Embryonic facial prominence (tissue), 1 donor: ENCODE measurements around the gene ABCC1.
"Not testable (repeated sequence)": the region's sequence is repeated elsewhere in the genome, so short reads cannot be mapped to it uniquely, and the experiment has no call there.

ENCODE experiments used
- DNase-seq: peaks from one replicate; pipeline ENCODE4 v3.0.0-alpha.2; 2016; ENCODE audit errors: extremely low spot score

Gene ABCC1

DNA sequence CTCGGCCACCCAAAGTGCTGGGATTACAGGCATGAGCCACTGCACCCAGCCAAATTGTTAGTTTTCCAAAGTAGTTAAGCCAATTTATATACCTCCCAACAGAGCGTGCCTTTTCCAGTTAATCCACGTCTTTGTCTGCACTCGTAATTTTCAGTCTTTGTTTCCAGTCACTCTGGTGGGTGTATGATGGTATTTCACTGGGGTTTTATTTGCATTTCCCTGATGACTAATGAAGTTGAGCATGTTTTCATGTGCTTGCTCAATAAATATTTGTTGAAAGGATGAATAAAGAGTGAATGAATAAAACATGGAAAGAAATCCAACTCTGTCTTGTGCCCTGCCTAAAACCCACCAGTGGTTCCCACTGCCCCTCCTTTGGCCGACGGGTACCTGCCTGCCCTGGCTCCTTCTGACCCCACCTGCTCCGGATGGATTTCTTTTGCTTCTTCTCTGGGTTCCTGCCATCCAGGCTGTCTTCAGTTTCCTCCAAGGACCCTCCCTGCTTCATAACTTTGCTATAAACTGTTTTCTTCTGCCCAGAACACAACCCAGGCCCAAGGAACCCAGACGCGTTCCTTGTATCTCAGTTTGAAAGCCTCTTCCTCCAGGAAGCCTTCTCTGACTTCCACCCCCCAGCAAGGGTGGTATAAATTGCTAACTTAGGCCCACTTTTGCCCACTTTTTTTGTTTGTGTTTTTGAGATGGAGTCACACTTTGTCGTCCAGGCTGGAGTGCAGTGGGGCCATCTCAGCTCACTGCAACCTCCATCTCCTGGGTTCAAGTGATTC lies 3.0 kb upstream of the ABCC1 start:
- DNase-seq, result no peak

DNA sequence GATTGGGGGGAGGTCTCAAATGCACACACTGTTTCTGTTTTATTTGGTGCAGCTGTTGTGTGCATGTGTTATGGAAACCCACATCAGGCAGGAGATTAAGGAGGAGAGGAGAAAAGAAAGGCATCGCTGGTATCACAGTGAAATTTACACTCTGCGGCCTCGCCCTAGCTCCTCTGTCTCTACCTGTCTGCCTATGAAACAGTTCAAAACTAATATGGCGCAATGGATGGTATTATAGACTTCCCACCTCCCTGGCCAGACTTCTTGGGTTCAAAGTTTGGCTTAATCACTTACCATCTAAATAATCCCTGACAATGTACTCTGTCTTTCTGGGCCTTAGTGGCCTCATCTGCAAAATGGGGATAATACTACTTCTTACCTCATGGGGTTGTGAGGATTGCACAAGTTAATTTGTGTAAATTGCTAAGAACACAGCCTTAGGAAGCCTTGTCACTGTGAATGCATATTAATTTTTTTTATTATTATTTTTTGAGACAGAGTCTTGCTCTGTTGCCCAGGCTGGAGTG lies 1.4 kb upstream of the ABCC1 start:
- no peak for DNase-seq

DNA sequence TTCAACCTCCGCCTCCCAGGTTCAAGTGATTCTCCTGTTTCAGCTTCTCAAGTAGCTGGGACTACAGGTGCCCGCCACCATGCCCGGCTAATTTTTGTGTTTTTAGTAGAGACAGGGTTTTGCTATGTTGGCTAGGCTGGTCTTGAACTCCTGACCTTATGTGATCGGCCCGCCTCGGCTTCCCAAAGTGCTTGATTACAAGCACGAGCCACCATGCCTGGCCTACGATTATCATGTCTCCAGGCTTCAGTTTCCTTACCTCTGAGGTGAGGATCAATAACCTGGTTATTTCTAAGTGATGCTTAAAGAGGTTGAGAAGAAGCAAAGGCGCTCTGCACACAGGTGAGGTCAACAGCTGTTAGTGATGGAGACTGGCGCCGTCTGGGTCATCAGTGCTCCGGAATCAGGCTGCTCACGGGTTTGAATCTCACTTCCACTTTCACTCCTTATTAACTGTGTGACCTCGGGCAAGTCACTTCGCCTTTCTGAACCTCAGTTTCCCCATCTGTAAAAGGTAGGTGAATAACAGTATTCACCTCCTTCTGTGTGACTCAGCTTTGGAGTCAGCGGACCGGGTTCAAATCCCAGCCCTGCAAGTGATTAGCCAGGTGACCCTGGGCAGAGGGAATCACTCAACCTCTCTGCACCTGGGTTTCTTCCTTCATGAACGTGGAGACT lies 745 bp upstream of the ABCC1 start:
- no peak for DNase-seq

DNA sequence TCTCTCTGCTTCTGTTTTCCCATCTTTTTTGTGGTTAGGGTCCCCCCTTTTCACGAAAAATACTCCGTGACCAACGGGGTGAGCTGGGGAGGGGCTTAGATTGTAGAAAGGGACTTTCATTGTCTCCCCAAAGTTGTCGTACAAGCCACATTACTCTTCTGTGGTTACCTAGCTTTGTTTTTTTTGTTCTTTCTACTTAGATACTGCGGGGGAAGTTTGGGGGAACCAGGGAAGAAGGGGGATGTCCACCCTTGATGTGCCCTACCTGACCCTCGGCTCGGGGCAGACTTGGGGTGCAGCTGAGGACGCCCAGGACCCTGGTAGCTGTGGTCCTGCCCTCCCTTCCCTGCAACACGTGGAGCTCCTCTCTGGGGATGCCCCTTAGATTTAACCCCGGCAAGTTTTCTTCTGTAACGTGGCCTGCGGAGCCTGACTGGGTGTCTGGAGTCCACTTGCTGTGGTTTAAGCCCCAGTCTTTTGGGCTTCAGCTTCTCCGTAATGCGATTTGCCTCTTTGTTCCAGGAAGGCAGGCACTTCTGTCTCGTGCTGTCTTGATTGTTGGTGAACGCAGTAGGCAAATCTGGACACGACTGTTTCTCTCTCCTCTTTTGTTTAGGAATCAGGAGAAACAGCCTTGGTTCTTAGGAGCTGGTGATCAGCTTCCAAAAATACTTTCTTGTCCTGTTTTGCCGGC lies 892 bp downstream of the ABCC1 start:
- no peak for DNase-seq

DNA sequence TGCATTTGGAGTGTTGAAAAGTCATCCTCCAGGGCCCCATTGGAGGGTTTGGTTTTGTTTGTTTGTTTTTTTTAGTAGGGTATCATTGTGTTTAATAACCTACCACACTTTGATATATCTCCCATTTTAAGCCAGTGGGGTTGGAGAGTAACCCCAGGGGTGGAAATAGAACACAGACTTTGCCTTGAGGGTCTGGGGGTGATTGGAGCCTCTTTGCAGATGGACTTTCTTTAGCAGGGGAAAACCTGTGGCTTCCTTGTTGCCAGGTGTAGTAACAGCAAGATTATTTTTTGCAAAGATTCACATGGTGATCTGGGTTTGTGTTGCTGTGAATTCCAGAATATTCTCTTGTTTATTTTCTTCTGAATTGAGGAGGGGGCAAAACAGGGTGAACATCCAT lies 1.5 kb downstream of the ABCC1 start:
- DNase-seq, result no peak

DNA sequence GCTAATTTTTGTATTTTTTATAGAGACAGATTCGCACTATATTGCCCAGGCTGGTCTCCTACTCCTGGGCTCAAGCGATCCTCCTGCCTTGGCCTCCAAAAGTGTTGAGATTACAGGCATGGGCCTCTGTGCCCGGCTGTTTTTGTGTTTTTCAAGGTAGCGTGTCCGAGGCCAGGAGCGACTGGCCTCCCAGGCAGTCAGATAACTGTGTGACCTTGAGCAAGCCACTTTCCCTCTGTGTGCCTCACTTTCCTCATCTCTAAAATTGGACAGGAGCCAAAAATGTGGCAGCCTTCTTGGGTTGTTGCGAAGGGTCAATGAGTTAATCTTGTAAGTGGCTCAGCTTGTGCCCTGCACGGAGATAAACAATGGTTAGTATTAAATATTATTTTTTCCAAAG lies 2.4 kb downstream of the ABCC1 start:
- no peak for DNase-seq

DNA sequence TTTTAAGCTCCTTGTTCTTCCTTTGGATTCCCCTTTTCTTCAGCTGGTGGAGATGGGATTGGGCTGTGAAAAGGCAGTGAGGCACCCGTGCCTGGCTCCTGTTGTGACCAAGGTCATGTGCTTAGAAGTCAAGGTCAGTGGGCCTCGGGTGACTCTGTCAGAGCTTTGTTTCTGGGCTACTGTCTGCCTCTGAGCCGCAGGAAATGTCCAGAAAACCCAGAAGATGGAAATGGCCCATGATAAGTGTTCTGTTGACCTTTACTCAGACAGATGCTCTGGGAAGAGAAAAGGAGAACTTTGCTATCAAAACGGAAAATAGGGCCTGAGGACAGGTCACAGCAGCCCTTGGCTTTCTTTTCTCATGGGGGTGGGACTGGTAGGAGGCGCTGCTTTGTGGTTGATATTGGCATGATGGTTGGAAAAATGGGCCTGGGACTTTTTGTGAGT lies 2.9 kb downstream of the ABCC1 start:
- no peak for DNase-seq

DNA sequence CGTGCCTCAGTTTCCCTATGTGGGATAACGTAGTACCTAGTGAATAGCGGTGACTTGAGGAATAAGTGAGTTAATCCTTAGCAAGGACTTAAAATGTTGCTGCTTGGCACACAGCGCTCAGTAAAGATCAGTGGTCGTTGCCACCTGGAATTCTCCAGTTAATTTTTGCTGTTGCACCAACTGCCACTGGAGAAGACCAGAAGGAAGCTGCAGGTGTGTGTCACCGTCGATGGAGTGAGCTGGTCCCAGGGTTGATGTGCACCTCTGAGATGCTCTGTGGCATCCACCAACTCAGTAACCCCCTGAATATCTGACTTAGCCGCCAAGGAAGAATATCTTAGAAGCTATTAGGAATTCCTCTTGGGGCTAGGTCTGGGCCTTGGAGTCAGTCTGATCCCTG lies 4.1 kb downstream of the ABCC1 start:
- no peak for DNase-seq

DNA sequence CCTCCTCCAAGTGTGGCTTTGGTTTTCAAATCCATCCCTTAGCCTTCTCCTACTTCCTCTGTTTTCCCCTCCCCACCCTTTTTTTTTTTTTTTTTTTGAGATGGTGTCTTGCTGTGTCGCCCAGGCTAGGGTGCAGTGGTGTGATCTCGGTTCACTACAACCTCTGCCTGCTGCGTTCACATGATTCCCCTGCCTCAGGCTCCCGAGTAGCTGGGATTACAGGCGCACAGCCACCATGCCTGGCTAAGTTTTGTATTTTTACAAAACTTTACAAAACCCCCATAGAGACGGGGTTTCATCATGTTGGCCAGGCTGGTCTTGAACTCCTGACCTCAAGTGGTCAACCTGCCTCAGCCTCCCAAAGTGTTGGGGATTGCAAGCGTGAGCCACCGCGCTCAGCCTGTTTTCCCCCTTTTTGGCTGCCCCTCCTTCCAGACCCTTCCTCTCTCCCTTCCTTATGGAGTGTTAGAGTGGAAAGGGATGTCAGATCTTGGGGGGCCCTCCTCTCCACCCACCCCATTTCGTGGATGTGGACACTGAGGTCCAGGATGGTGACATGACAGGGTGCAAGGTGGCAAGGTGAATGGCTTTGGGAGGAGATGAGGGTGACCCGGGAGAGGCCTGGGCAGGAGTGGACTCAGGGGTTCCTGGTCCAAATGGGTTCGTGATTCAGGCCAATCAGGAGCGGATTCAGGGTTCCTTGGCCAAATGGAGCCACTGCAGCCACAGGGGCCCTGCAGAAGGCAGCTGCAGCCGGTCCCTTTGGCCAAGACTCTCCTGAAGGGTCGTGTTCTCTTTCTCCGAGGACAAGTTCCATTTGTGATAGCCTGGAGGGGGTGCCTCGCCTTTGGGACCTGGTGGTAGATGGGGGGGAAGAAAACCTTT lies 4.8 kb downstream of the ABCC1 start:
- DNase-seq, result no peak

DNA sequence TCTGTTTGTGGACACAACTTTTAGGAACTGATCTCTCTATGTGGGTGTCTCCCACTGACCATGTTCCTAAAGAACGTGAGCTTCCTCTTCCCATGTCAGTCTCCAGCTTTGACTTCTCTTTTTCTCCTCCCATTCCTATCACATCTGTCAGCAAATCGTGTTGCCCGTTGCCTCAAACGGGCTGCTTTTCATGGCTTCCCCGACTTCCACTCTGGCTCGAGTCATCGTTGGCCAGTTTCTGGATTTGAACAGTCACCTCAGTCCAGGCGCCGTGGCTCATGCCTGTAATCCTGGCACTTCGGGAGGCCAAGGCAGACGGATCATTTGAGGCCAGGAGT lies 5.4 kb downstream of the ABCC1 start:
- no peak for DNase-seq

DNA sequence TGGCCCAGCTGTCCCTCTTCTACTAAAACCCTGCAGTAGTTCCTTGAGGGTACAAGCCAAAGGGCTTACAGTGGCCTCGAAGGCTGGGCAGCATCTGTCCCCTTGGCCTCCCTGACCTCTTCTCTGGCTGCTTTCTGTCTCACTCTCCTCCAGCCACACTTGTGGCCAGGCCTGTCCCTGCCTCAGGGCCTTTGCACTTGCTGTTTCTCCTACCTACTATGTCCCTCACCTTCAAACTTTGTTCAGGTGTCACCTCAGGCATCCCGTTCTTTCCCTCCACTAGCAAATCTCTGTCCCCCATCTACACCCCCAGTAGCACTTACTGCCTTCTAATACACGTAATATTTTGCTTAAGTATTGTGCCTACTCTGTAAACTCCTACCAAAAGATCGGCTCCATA lies 6.0 kb downstream of the ABCC1 start:
- no peak for DNase-seq

DNA sequence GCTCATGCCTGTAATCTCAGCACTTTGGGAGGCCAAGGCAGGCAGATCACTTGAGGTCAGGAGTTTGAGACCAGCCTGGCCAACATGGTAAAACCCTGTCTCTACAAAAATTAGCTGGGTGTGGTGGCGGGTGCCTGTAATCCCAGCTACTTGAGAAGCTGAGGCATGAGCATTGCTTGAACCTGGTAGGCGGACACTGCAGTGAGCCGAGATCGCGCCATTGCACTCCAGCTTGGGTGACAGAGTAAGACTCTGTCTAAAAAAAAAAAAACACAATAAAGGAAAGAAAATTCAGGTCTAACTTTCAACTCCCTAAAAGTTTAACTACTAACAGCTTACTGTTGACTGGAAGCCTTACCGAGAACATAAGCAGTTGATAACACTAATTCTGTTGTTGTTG lies 6.7 kb downstream of the ABCC1 start:
- not testable (repeated sequence) for DNase-seq

DNA sequence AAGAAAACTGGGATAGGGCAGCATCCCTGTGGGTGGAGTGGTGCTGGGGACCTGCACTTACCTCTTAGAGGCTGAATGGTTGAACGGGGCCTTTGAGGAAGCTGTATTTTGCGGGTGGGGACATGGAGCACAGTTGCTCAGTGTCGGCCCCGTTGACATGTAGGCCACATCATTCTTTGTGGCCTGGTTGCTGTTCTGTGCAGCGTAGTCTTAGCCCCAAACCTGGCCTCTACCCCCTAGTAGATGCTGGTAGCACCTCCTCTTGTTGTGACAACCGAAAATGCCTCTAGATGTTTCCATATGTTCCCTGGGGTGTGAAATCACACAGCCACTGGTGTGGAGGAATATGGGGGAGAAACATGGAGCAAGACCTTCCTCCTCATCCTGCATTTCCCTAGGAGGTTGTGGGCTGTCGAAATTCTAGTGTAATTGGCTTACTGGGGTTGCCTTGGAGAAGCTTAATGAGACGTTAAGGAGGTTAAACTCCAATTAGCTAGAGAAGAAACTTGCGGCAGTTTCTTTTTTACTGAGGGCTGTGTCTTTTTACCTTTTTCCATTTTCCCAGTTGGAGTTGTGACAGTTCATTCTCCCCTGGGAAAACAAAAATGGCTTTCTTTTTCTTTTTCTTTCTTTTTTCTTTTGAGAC lies 9.4 kb downstream of the ABCC1 start:
- DNase-seq, result no peak

DNA sequence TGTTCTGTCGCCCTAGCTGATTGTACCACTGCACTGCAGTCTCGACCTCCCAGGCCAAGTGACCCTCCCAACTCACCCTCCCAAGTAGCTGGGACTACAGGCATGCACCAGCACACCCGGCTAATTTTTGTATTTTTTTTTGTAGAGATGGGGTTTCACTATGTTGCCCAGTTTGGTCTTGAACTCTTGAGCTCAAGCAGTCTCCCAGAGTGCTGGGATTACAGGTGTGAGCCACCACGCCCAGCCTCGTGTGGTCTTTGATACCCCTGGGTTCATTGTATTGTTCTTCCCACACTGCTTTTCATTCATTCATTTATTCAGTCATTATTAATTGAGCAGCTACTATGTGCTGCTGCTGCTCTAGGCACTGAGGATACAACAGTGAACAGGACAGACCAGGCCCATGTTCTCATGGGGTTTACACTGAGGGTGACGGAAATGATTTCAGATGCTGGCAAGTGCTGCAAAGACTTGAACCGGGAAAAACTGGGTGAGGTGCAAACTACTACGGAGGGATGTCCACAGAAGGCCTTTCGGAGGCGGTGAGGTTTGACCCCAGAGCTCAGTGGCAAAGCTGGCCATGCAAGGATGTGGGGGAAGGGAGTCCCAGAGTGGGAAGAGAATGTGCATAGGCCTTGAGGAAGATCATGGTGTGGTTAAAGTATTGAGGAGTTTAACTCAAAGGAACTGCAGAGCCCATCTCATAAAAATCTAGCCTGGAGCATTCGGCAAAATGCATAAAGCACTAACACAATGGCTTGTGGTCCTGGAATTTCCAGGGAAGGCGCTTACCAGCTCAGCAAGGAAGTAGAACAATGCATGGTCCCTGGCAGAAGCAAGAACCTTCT lies 10.9 kb downstream of the ABCC1 start:
- no peak for DNase-seq

DNA sequence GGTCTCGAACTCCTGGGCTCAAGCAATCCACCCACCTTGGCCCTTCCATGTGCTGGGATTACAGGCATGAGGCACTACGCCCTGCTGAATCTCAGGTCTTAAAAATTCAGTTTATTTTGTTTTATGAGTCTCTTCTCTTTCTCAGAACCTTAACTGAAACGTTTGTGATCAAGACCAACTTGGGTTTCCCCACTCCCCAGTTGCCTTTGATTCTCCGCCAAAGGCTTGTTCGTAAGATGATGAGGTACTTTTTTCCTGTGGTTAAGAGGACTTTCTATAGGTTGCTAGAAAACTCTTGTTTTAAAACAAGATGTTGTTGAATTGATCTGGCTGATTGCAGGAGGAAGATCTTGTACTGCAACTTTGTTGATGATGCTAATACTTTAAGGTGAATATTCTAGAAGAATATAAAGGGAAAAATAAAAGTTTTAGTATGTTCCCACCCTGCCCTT lies 11.7 kb downstream of the ABCC1 start:
- no peak for DNase-seq

DNA sequence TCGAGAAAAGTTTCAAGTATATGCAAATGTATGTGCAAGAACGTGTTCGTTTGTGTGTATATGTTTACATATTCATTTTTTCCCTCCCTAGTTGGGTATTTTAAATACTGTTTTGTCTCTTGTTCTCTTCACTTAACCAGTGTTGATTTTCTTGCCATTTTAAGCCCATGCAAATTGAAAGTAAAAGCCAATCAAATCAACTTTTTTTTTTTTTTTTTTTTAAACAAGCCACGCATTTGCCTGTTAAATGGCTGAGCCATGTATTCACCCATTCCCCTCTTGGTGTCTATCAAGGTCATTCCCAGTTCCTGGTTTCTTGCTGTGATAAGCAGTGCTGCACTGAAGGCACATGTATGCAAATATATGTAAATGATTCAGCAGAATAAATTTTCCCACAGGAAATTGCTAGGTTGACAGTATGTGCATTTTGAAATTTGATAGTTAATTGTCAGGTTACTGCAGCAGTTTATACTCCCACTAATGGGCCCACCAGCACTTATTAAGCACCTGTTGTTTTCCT lies 12.2 kb downstream of the ABCC1 start:
- DNase-seq, result no peak

DNA sequence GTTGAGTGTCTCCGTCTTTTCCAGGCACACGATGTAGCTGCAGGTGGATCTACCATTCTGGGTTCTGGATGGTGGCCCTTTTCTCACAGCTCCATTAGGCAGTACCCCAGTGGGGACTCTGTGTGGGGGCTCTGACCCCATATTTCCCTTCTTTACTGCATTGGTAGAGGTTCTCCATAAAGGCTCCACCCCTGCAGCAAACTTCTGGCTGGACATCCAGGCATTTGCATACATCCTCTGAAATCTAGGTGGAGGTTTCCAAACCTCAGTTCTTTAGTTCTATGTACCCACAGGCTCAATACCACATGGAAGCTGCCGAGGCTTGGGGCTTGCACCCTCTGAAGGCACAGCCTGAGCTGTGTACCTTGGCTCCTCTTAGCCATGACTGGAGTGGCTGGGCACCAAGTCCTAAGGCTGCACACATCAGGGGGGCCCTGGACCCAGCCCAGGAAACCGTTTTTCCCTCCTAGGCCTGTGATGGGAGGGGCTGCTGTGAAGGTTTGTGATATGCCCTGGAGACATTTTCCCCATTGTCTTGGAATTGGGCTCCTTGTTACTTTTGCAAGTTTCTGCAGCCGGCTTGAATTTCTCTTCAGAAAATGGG lies 14.0 kb downstream of the ABCC1 start:
- no peak for DNase-seq

DNA sequence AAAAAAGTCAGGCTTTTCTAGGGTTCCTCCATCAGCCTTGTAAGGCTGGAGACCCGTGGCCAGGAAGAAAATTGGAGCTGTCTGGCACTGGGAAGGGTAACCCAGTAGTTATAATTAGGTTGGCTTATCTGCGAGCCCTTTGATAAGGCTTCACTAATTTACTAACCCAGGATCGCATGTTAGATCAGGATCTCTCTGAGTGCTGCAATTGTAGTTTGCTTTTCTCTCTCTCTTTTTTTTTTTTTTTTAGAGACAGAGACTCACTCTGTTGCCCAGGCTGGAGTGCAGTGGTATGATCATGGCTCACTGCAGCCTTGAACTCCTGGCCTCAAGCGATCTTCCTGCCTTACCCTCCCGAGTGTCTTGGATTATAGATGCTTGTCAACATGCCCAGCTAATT lies 17.0 kb downstream of the ABCC1 start:
- no peak for DNase-seq

DNA sequence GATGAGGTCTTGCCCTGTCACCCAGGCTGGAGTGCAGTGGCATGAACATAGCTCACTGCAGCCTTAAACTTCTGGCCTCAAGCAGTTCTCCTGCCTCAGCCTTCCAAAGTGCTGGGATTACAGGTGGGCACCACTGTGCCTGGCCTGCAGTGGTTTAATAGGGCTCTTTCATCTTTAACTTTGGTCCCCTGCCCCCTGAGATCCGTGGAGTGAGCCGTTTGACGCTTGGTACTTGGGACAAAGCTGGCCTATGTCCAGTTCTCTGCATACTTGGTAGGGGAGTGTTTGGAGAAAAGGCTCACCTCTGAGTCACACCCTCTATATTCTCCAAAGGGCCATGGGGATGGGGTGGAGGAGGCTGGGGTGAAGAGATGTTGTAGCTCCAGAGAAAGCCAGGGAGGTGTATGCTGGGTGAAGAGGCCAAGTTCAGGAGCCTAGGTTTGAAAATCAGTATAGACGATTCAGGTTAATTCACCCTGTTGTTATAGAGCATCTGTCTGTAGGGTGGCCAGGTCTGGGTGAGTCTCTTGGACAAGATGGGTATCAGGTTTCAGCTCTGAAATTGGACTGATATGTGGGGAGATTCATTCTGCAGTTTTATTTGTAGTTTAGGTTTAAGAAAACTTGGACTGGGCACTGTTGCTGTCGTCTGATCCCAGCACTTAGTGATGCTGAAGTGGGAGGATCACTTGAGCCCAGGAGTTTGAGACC lies 17.6 kb downstream of the ABCC1 start:
- no peak for DNase-seq
